Immature natural killer cell (primary cell): Measurements from ENCODE around the gene SINHCAF. TPM values are rescaled to one million over a fixed set of nuclear protein-coding genes. Genes with fewer than 3 reads are reported as not detected.
"Not testable (repeated sequence)": the region's sequence is repeated elsewhere in the genome, so short reads cannot be mapped to it uniquely, and the experiment has no call there.

Experiments
- DNase-seq, 3 donors: peaks; one replicate each; pipeline ENCODE4 v3.0.0; 2022; ENCODE audit warnings: mixed read lengths in 1 of 3
- H3K27ac Mint-ChIP-seq, 6 donors: one replicate each; pipeline ENCODE4 v1.8.0; 2020; ENCODE audit warnings: mixed read lengths in 6 of 6, mild to moderate bottlenecking in 5 of 6, inconsistent platforms in 4 of 6, moderate library complexity in 3 of 6
- H3K27me3 Mint-ChIP-seq, 3 donors: one replicate each; pipeline ENCODE4 v1.8.0; 2020 to 2021; ENCODE audit warnings: low read depth in 3 of 3, mild to moderate bottlenecking in 3 of 3, mixed read lengths in 3 of 3, moderate library complexity in 3 of 3, inconsistent platforms in 1 of 3
- H3K36me3 Mint-ChIP-seq, 3 donors: one replicate each; pipeline ENCODE4 v1.8.0; 2020; ENCODE audit warnings: mixed read lengths in 3 of 3, inconsistent platforms in 2 of 3, mild to moderate bottlenecking in 2 of 3
- H3K4me1 Mint-ChIP-seq, 2 donors: one replicate each; pipeline ENCODE4 v1.8.0; 2020; ENCODE audit warnings: inconsistent platforms in 2 of 2, mild to moderate bottlenecking in 2 of 2, mixed read lengths in 2 of 2, moderate library complexity in 1 of 2
- H3K4me3 Mint-ChIP-seq, 5 donors: one replicate each; pipeline ENCODE4 v1.8.0; 2020; ENCODE audit warnings: mild to moderate bottlenecking in 5 of 5, mixed read lengths in 5 of 5, inconsistent platforms in 3 of 5, moderate library complexity in 3 of 5
- H3K9me3 Mint-ChIP-seq, 6 donors: one replicate each; pipeline ENCODE4 v1.8.0; 2020; ENCODE audit warnings: mild to moderate bottlenecking in 6 of 6, mixed read lengths in 6 of 6, inconsistent platforms in 4 of 6, moderate library complexity in 3 of 6
- polyA plus RNA-seq, 3 donors: library from polyadenylated mRNA; unstranded; fragments of 300-500 nt; fragmentation: Illumina TruSeq; gene quantifications; one replicate each; pipeline ENCODE4 v1.2.3, GENCODE V29; 2021

SINHCAF gene, protein sequence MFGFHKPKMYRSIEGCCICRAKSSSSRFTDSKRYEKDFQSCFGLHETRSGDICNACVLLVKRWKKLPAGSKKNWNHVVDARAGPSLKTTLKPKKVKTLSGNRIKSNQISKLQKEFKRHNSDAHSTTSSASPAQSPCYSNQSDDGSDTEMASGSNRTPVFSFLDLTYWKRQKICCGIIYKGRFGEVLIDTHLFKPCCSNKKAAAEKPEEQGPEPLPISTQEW
- polyA plus RNA-seq, result 10 to 100 TPM; 36.8 to 45.7 (median 41.9) TPM

DNA sequence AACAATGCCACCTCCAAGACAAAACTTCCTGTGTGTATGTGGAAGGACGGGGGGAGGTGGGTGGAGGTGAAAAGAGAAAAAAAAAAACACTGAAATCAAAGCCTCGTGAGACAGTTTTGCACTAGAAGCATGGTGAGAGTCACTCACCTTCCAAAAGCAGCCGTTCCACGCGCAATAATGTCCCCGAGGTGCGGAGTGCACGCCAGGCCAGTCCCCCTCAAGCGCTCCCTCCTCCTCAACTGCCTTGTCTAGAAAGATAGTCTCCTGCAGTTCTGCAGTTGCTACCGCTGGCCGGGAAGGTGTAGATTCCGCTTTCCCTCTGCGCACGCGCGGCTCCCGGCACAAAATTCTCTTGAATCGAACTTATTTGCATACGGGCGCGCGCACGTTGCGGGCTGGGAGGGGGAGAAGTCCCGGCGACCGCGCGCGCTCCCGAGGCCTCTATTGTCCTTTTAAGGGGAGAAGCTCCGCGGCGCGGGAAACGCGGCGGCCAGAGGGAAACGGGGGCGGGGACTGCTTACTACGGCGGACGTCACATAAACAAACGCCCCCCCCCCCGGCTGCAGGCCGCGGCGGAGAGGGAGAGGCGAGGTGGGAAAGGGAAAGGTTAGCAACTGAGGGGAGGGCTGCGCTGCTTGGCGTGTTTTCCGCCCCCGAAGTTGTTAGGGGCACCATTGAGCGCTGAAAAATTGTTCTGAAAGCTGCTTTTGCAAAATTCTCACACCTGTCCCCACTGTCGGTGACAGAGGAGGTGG is at the start of gene SINHCAF:
Gene SINHCAF, minus strand, starts transcription at position 274 of the 755 bp plus-strand sequence. CDS start 27,946 bp downstream, outside the sequence.
- Mint-ChIP-seq H3K27me3 (peaks cover 14 to 20% (median 15%) of the 10 kb centered on the region in 3 donors), H3K9me3 (no peaks in the 10 kb centered on the region), H3K27ac (peak within 1 kb of the TSS; percentile 90 to 97 (median 93)), H3K36me3 (no peaks in the 10 kb centered on the region), H3K4me3 (peak within 1 kb of the TSS; percentile 94 to 99 (median 95)), H3K4me1 (peaks cover 26 to 43% of the 10 kb centered on the region in 2 donors)
- DNase-seq, result peak; percentile 98 to 99 (median 98)

DNA sequence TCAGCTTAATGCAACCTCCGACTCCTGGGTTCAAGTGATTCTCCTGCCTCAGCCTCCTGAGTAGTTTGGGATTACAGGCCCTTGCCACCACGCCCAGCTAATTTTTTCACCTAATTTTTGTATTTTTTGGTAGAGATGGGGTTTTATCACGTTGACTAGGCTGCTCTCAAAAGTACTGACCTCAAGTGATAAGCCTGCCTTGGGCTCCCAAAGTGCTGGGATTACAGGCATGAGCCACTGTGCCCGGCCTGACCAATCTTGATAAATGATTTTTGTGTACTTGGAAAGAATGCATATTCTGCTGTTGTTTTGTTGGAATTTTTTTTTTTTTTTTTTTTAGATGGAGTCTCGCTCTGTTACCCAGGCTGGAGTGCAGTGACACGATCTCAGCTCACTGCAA is 49.5 kb upstream of the SINHCAF start:
- not testable (repeated sequence) for H3K36me3 Mint-ChIP-seq, H3K27me3 Mint-ChIP-seq, H3K9me3 Mint-ChIP-seq, H3K27ac Mint-ChIP-seq, H3K4me3 Mint-ChIP-seq, H3K4me1 Mint-ChIP-seq, DNase-seq

DNA sequence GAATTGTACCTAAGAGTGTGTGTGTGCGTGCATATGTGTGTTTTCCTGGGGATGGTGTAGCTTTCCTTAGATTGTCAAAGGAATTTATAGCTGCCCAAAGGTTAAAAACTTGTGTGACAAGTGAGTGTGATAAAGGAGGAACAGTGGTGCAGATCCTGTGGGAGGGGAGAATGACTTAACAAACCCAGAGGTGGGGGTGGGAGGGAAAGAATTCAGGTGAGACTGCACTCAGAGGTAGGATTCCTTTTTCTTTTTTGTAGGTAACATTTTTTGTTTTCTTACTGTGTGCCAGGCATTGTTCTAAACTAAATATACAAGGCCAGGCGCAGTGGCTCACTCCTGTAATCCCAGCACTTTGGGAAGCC is 45.3 kb upstream of the SINHCAF start:
- no peaks in the 10 kb centered on the region for H3K36me3 Mint-ChIP-seq
- no peak for DNase-seq
- peaks cover 2 to 12% (median 3%) of the 10 kb centered on the region in 3 donors for H3K27me3 Mint-ChIP-seq
- no peak overlapping the region for H3K27ac Mint-ChIP-seq
- no peaks in the 10 kb centered on the region for H3K4me1 Mint-ChIP-seq
- H3K9me3 Mint-ChIP-seq, result no peaks in the 10 kb centered on the region
- H3K4me3 Mint-ChIP-seq, result no peak overlapping the region

DNA sequence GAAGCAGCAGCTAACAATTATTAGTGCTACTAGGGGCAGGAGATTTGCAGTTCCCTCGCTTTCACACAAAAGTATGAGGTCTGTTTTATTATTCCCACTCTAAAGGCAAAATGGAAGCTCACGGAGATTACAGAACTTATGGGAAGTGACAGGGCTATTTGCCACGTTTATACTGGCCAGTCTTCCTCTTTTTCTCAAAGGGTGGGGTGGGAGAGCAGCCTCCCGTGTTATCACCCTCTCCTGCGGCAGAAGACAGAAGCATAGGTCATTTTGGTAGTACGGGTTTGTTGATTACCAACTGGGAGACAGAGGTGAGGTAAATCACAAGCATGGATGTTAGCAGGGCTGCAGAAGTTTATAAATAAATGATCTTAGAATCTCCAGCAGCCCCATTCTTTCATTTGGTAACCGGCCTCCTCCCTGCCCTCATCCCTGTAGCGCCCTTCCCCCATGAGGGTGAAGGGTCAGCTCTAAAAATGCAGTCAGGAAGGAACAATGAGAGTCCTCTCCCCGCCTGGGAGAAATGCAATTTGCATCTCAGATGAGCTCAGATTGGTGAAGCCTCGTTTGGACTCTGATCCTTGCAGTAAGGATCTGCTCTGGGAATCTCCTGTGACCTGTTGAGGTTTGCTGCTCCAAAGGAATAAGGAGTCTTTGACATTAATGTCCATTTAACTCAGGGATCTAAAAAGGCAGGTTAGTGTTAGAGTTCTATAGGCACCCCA is 44.7 kb upstream of the SINHCAF start:
- DNase-seq, result no peak
- Mint-ChIP-seq H3K4me3 (no peak overlapping the region), H3K4me1 (no peaks in the 10 kb centered on the region), H3K27me3 (peaks cover 2 to 12% (median 3%) of the 10 kb centered on the region in 3 donors), H3K36me3 (no peaks in the 10 kb centered on the region), H3K27ac (peak overlapping the region in 1 of 6 donors; percentile 9), H3K9me3 (no peaks in the 10 kb centered on the region)

DNA sequence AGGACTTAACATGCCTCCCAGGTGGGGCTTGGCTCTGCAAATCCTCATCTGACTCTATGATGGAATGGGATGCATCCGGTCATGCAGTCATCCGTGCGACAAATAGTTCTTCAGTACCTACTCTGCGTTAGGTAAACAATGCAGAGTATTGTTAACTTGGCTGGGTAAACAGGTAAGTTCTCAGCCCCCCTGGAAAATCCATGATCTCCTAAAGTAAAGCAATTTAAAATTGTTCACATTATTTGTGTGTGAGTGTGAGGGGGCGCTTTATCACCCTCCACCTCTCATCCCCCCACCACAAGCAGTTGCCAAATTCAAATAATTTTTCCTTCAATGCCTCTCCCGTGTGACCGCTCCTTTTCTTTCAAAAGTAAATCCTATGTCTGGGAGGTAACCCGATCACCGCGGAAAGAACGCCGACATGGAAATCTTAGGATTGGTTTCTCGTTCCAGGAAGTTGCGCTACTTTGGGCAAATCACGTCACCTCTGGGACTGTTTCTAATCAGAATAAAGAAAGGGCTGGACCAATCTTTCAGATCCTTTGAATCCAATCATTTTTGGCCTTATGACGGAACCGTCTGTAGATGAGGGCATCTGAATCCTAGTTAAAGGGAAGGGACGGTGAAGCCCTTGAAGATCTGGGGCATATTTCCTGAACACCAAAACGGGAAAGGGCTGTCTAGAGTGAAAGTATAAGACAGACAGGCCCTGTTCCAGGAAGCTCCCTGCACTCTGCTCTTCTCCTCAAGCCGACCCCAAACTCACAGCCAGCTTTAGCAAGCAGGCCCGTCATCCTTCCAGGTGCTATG is 44.0 kb upstream of the SINHCAF start:
- Mint-ChIP-seq H3K9me3 (no peaks in the 10 kb centered on the region), H3K27ac (no peak overlapping the region), H3K4me1 (no peaks in the 10 kb centered on the region), H3K4me3 (no peak overlapping the region), H3K36me3 (no peaks in the 10 kb centered on the region), H3K27me3 (peaks cover 2 to 14% (median 3%) of the 10 kb centered on the region in 3 donors)
- DNase-seq, result no peak

- Mint-ChIP-seq H3K27ac (no peak overlapping the region), H3K4me1 (peaks cover 2 to 3% of the 10 kb centered on the region in 2 donors), H3K4me3 (no peak overlapping the region), H3K27me3 (peaks cover 2 to 13% (median 4%) of the 10 kb centered on the region in 3 donors), H3K36me3 (no peaks in the 10 kb centered on the region), H3K9me3 (no peaks in the 10 kb centered on the region)
- DNase-seq, result no peak
These were observed 42.9 kb upstream of the SINHCAF start for GRCh38 chr12:31368666-31369361.

GRCh38 chr12:31366104-31366621 is 40.2 kb upstream of the SINHCAF start:
- Mint-ChIP-seq H3K36me3 (no peaks in the 10 kb centered on the region), H3K9me3 (no peaks in the 10 kb centered on the region), H3K4me1 (peaks cover 23 to 24% of the 10 kb centered on the region in 2 donors), H3K27ac (no peak overlapping the region), H3K27me3 (peaks cover 2 to 8% (median 6%) of the 10 kb centered on the region in 3 donors), H3K4me3 (no peak overlapping the region)
- DNase-seq, result no peak

DNA sequence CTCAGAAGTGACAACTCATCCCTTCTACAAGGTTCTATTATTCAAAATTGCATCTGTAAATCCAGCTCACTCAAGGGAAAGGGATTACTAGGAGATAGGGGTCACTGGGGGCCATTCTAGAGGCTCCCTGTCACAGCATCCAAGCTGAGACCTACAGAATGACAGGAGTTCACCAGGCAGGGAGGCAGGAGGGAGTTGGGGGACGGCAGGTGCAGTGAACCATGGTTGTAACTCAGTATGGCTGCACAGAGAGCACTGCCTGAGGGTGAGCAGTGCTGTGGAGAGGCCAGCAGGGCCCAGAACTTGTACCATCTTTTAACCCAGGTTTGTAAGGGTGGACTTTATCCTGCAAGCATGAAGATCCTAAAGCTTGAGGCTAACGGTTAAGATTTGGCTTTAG is 37.9 kb upstream of the SINHCAF start:
- DNase-seq, result no peak
- H3K27ac Mint-ChIP-seq, result peak overlapping the region; percentile 85 to 96 (median 94)
- H3K27me3 Mint-ChIP-seq, result peaks cover 2 to 6% (median 3%) of the 10 kb centered on the region in 3 donors
- H3K4me1 Mint-ChIP-seq, result peaks cover 23 to 24% of the 10 kb centered on the region in 2 donors
- no peaks in the 10 kb centered on the region for H3K9me3 Mint-ChIP-seq
- peak overlapping the region in 4 of 5 donors; percentile 76 to 88 (median 80) for H3K4me3 Mint-ChIP-seq
- H3K36me3 Mint-ChIP-seq, result no peaks in the 10 kb centered on the region

DNA sequence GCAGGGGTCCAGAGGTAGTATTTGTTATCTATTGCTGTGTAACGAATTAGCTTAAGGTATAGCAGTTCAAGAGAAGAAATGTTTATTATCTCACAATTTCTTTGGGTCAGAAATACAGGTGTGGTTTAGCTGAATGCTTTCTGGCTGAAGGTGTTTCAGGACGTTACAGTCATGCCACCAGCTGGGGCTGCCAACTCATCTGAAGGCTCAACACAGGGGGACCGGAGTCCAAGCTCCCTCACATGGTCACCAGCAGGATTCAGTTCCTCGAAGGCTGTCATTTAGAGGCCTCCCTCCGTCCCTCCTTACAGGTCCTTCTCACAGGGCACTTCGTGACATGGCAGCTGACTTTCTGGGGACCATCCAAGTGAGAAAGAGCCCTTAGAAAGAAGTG is 37.5 kb upstream of the SINHCAF start:
- peaks cover 2 to 4% (median 2%) of the 10 kb centered on the region in 3 donors for H3K27me3 Mint-ChIP-seq
- peak overlapping the region; percentile 75 to 88 (median 77) for H3K4me3 Mint-ChIP-seq
- no peak for DNase-seq
- H3K9me3 Mint-ChIP-seq, result no peaks in the 10 kb centered on the region
- no peaks in the 10 kb centered on the region for H3K36me3 Mint-ChIP-seq
- peaks cover 23 to 24% of the 10 kb centered on the region in 2 donors for H3K4me1 Mint-ChIP-seq
- peak overlapping the region; percentile 85 to 96 (median 94) for H3K27ac Mint-ChIP-seq

GRCh38 chr12:31362759-31363415 is 36.9 kb upstream of the SINHCAF start:
- H3K9me3 Mint-ChIP-seq, result no peaks in the 10 kb centered on the region
- peak overlapping the region; percentile 85 to 96 (median 94) for H3K27ac Mint-ChIP-seq
- peaks cover 2 to 4% (median 2%) of the 10 kb centered on the region in 3 donors for H3K27me3 Mint-ChIP-seq
- no peaks in the 10 kb centered on the region for H3K36me3 Mint-ChIP-seq
- H3K4me1 Mint-ChIP-seq, result peaks cover 23 to 24% of the 10 kb centered on the region in 2 donors
- peak; percentile 52 to 67 (median 59) for DNase-seq
- peak overlapping the region; percentile 75 to 88 (median 77) for H3K4me3 Mint-ChIP-seq

DNA sequence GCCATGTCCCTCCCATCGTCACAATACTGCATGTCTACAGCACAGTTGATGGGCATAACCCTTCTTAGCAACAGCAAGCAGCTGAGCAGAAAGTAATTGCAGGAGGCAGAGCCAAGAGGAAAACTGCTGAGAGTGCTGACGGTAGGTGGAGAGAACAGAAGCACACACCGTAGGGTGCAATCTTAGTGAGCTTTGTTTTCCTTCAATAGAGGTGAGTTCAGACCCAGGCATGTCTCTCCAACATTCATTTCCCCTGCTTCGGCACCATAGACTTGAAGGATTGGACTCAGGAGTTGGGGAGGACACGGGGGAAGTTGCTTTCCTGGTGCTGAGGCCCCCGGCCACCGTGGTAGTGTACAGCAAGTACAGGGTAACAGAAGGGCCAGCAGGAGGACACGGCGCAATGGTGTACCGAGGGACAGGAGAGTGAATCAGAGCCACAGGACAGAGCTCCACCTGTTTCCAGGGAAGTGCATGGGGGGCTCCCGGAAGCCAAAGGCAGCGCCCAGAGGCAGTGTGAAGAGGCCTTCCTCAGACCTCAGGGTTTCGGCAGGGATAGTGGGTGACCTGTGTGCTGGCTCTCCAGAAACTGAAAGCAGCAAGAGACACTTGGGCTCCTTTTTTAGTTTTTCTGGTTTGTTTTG is 36.3 kb upstream of the SINHCAF start:
- Mint-ChIP-seq H3K4me1 (peaks cover 23 to 24% of the 10 kb centered on the region in 2 donors), H3K27me3 (peaks cover 2 to 4% (median 2%) of the 10 kb centered on the region in 3 donors), H3K9me3 (no peaks in the 10 kb centered on the region), H3K36me3 (no peaks in the 10 kb centered on the region), H3K27ac (peak overlapping the region; percentile 85 to 96 (median 94)), H3K4me3 (peak overlapping the region; percentile 75 to 88 (median 77))
- DNase-seq, result peak in 1 of 3 donors; percentile 39

GRCh38 chr12:31361730-31362114 is 35.8 kb upstream of the SINHCAF start:
- peaks cover 0 to 4% (median 2%) of the 10 kb centered on the region in 3 donors for H3K27me3 Mint-ChIP-seq
- H3K9me3 Mint-ChIP-seq, result no peaks in the 10 kb centered on the region
- H3K36me3 Mint-ChIP-seq, result no peaks in the 10 kb centered on the region

More at GRCh38 chr12:31361730-31362114, 35.8 kb upstream of the SINHCAF start:
- Mint-ChIP-seq H3K4me1 (peaks cover 23 to 24% of the 10 kb centered on the region in 2 donors), H3K27ac (peak overlapping the region; percentile 85 to 96 (median 94)), H3K4me3 (peak overlapping the region; percentile 75 to 88 (median 77))
- DNase-seq, result no peak
